Ascending aorta (tissue), 2 donors: ENCODE results near the gene DAAM2. TPM values are rescaled to one million over a fixed set of nuclear protein-coding genes. Genes with fewer than 3 reads are reported as not detected.

Experiments
- DNase-seq, 2 donors: peaks; one replicate each; pipeline ENCODE4 v3.0.0-alpha.2; 2019; ENCODE audit warnings: low spot score in 2 of 2
- H3K27ac ChIP-seq, 2 donors: fragments of 200-600 bp; sonication (generic); one replicate each; pipeline ENCODE4 v1.5.1; 2016 to 2017; ENCODE audit warnings: mild to moderate bottlenecking in 1 of 2
- H3K27me3 ChIP-seq: fragments of 200-600 bp; sonication (generic); one replicate; pipeline ENCODE4 v1.5.1; 2017
- H3K36me3 ChIP-seq, 2 donors: fragments of 200-600 bp; sonication (generic); one replicate each; pipeline ENCODE4 v1.5.1; 2016
- H3K4me1 ChIP-seq, 2 donors: fragments of 200-600 bp; sonication (generic); one replicate each; pipeline ENCODE4 v1.5.1; 2016 to 2017; ENCODE audit warnings: mild to moderate bottlenecking in 1 of 2
- H3K4me3 ChIP-seq, 2 donors: fragments of 200-600 bp; sonication (generic); one replicate each; pipeline ENCODE4 v1.5.1; 2016 to 2017; ENCODE audit warnings: mild to moderate bottlenecking in 1 of 2
- H3K9me3 ChIP-seq, 2 donors: fragments of 200-600 bp; sonication (generic); one replicate each; pipeline ENCODE4 v1.5.1; 2016
- intact Hi-C: fragments of 100-400 bp; cut with DNase I; formaldehyde crosslinking; loops from one replicate; pipeline ENCODE4 v1.15.1; 2023
- total RNA-seq: library from RNA; depleted of rRNA; stranded (reverse); fragments of >200 nt; gene quantifications from one replicate; pipeline ENCODE4 v1.1.0, GENCODE V29; 2016
- TF ChIP-seq, protein P1 (sequence below), 3 experiments: fragments of 200-600 bp in 2 of 3; fragments of 450-650 bp in 1 of 3; sonication (generic) in 2 of 3; IDR thresholded peaks; one replicate each; pipeline ENCODE4 v1.5.1; 2016 to 2019; ENCODE audit warnings: antibody characterized with exemption in 3 of 3, mild to moderate bottlenecking in 1 of 3, moderate library complexity in 1 of 3

DAAM2 gene
- total RNA-seq, 1 donor from 2014 or later: 44.0 TPM

GRCh38 chr6:39851331-39851730 lies 59.2 kb downstream of the DAAM2 start:
- peak overlapping the region in 1 of 2 donors; percentile 68 for H3K27ac ChIP-seq
- H3K4me3 ChIP-seq: no peak overlapping the region
- intact Hi-C loops: loop anchor here (5.0 to 10.0 kb wide), 2 partner anchors 36 to 187 kb away; no protein-coding TSS in a partner anchor
- H3K4me1 ChIP-seq: peaks cover 19 to 65% of the 10 kb centered on the region in 2 donors
- no peak for DNase-seq
- H3K27me3 ChIP-seq: no peaks in the 10 kb centered on the region
- no peaks in the 10 kb centered on the region for H3K9me3 ChIP-seq
- H3K36me3 ChIP-seq: peaks cover 0 to under 1% of the 10 kb centered on the region in 2 donors
- TF ChIP-seq, protein P1, sequence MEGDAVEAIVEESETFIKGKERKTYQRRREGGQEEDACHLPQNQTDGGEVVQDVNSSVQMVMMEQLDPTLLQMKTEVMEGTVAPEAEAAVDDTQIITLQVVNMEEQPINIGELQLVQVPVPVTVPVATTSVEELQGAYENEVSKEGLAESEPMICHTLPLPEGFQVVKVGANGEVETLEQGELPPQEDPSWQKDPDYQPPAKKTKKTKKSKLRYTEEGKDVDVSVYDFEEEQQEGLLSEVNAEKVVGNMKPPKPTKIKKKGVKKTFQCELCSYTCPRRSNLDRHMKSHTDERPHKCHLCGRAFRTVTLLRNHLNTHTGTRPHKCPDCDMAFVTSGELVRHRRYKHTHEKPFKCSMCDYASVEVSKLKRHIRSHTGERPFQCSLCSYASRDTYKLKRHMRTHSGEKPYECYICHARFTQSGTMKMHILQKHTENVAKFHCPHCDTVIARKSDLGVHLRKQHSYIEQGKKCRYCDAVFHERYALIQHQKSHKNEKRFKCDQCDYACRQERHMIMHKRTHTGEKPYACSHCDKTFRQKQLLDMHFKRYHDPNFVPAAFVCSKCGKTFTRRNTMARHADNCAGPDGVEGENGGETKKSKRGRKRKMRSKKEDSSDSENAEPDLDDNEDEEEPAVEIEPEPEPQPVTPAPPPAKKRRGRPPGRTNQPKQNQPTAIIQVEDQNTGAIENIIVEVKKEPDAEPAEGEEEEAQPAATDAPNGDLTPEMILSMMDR (IDR thresholded peaks at IDR 0.05): no peak

DNA sequence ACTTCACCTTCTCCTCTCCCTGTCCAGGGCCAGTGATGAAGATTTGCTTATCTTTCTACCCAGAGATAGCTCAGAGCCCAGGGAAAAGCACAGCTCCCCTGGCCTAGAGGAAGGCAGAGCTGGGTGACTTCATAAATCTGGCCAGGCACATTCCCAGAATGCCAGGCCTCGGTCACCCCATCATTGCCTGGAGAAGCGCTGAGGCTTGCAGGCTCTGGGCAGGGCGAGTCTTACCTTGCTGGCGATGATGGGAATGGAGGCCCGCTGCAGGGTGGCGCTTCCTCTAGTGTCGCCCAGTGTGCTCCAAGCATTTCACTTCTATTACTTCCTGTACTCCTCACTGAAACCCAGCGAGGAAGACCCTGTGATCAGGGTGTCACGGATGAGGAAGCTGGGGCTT lies 60.1 kb downstream of the DAAM2 start:
- H3K27ac ChIP-seq: no peak overlapping the region
- TF ChIP-seq, protein P1 (IDR thresholded peaks at IDR 0.05): no peak
- intact Hi-C loops: loop anchor here (5.0 to 10.0 kb wide), 2 partner anchors 35 to 188 kb away; no protein-coding TSS in a partner anchor
- H3K9me3 ChIP-seq: no peaks in the 10 kb centered on the region
- no peak overlapping the region for H3K4me3 ChIP-seq
- no peak for DNase-seq
- peaks cover 15 to 61% of the 10 kb centered on the region in 2 donors for H3K4me1 ChIP-seq
- H3K27me3 ChIP-seq: no peaks in the 10 kb centered on the region
- H3K36me3 ChIP-seq: peaks cover 3 to 11% of the 10 kb centered on the region in 2 donors

GRCh38 chr6:39853604-39854003 lies 61.4 kb downstream of the DAAM2 start:
- Histone ChIP-seq H3K9me3 (no peaks in the 10 kb centered on the region), H3K27ac (peak overlapping the region; percentile 10 to 82), H3K4me1 (peaks cover 10 to 53% of the 10 kb centered on the region in 2 donors), H3K36me3 (peaks cover 3 to 22% of the 10 kb centered on the region in 2 donors), H3K4me3 (no peak overlapping the region), H3K27me3 (no peaks in the 10 kb centered on the region)
- no peak for DNase-seq
- TF ChIP-seq, protein P1 (IDR thresholded peaks at IDR 0.05): no peak
- intact Hi-C loops: loop anchor here (5.0 to 10.0 kb wide), 2 partner anchors 34 to 189 kb away; no protein-coding TSS in a partner anchor

DNA sequence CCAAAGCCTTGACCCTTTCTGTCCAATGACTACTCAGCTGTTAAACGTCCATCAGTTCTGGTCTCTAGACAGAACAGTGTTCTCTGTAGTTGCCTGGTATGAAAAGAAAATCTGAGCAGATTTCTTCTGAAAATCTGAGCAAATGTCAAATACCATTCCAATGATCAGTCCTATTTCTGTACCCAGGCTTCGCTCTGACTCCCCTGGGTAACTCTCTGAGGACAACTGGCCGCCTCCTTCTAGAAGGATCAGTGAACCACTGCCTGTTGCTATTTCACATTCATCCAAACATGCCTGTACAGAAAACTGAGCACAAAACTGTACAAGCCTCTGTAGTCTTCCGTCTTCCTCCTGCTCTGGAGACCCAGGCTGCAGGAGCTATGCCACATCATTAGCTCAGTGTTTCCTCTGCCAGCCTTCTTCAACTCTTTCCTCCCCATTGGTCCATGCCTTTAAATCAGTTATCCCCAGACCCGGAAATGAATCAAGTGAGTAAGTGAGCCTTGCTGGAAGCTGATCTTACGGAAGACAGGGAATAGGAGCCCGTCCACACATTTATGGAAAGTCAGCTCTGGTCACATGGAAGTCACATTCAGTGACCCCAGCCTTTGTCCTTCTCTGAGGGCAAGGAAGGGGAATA lies 63.3 kb downstream of the DAAM2 start:
- Histone ChIP-seq H3K27ac (peak overlapping the region; percentile 77 to 82), H3K27me3 (no peaks in the 10 kb centered on the region), H3K36me3 (peaks cover 3 to 22% of the 10 kb centered on the region in 2 donors), H3K4me1 (peaks cover 10 to 39% of the 10 kb centered on the region in 2 donors), H3K4me3 (no peak overlapping the region), H3K9me3 (no peaks in the 10 kb centered on the region)
- TF ChIP-seq, protein P1 (IDR thresholded peaks at IDR 0.05): no peak
- intact Hi-C loops: loop anchor here (5.0 to 10.0 kb wide), 2 partner anchors 38 to 191 kb away; no protein-coding TSS in a partner anchor
- DNase-seq: no peak

DNA sequence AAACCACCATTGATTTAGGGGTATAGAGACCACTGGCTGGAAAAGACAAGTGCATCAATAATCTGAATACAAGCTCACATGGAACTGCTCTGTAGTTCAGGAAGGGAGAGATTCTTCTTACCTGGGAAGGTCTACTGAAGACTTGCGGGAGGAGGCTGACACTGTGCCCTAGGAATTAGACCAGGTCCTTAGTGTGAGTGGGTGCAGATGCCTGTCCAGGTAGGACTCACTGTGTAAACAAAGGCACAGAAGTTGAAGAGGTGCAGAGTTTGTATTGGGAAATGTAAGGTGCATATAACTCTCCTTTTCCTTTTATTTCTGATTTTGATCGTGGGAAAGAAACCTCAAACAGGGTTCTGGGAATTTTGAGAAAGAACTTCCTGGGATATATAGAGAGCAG lies 66.8 kb downstream of the DAAM2 start:
- peaks cover 3 to 25% of the 10 kb centered on the region in 2 donors for H3K36me3 ChIP-seq
- TF ChIP-seq, protein P1 (IDR thresholded peaks at IDR 0.05): no peak
- no peaks in the 10 kb centered on the region for H3K9me3 ChIP-seq
- no peaks in the 10 kb centered on the region for H3K27me3 ChIP-seq
- intact Hi-C loops: loop anchor here (5.0 to 10.0 kb wide), 2 partner anchors 42 to 194 kb away; no protein-coding TSS in a partner anchor
- no peak overlapping the region for H3K27ac ChIP-seq
- DNase-seq: no peak
- H3K4me3 ChIP-seq: no peak overlapping the region
- peaks cover 0 to 16% of the 10 kb centered on the region in 2 donors for H3K4me1 ChIP-seq
